WTC11 (cell line): ENCODE results near the gene PADI2.

ENCODE experiments used
- CTCF ChIP-seq: fragments of 200-600 bp; IDR thresholded peaks from 2 replicates; pipeline ENCODE4 v1.8.0; 2022; ENCODE audit warnings: antibody characterized with exemption
- E2F5 ChIP-seq: sonication (generic); formaldehyde crosslinking; IDR thresholded peaks from 2 replicates; pipeline ENCODE4 v1.8.1; 2022; ENCODE audit warnings: mild to moderate bottlenecking, moderate library complexity, missing genetic modification reagents
- NR2C2 ChIP-seq: sonication (generic); formaldehyde crosslinking; IDR thresholded peaks from 2 replicates; pipeline ENCODE4 v1.8.0; 2022; ENCODE audit warnings: mild to moderate bottlenecking, missing genetic modification reagents
- ZNF281 ChIP-seq: sonication (generic); formaldehyde crosslinking; IDR thresholded peaks from 2 replicates; pipeline ENCODE4 v1.8.0; 2023; ENCODE audit warnings: mild to moderate bottlenecking, missing genetic modification reagents
- ZNF423 ChIP-seq: fragments of 250-450 bp; sonication (Bioruptor Pico); IDR thresholded peaks from 2 replicates; pipeline ENCODE4 v2.1.2; 2022; ENCODE audit warnings: mild to moderate bottlenecking, moderate library complexity

GRCh38 chr1:17024721-17025120, 94.5 kb downstream of the PADI2 start:
- no peak for TF ChIP-seq CTCF
- no peak for TF ChIP-seq NR2C2 (CRISPR knock-in tag)
- no peak for TF ChIP-seq ZNF423 (CRISPR knock-in tag)
- no peak for TF ChIP-seq ZNF281 (CRISPR knock-in tag)
- no peak for TF ChIP-seq E2F5 (CRISPR knock-in tag)
